Prostate gland (tissue), 2 donors: ENCODE data around the gene CUL2. TPM values are rescaled to one million over a fixed set of nuclear protein-coding genes. Genes with fewer than 3 reads are reported as not detected.

Source experiments
- DNase-seq: peaks from one replicate; pipeline ENCODE4 v3.0.0-alpha.2; 2019; ENCODE audit warnings: low spot score
- H3K27ac ChIP-seq, 2 donors: fragments of 200-600 bp; sonication (generic); 2 replicates each; pipeline ENCODE4 v1.5.1; 2017 to 2019
- H3K27me3 ChIP-seq: fragments of 200-600 bp; sonication (generic); replicated peaks from 2 replicates; pipeline ENCODE4 v1.5.1; 2019; ENCODE audit not compliant: insufficient read depth
- H3K36me3 ChIP-seq, 2 donors: fragments of 200-600 bp; sonication (generic); 1 replicate in 1 of 2; 2 replicates in 1 of 2; pipeline versions ENCODE4 v1.5.1 to v1.8.1; 2017 to 2019
- H3K4me1 ChIP-seq: fragments of 200-600 bp; sonication (generic); replicated peaks from 2 replicates; pipeline ENCODE4 v1.5.1; 2019
- H3K4me3 ChIP-seq, 2 donors: fragments of 200-600 bp; sonication (generic); 2 replicates each; pipeline ENCODE4 v1.5.1; 2017 to 2019
- H3K9me3 ChIP-seq: fragments of 200-600 bp; sonication (generic); 2 replicates; pipeline ENCODE4 v1.5.1; 2017
- POLR2A ChIP-seq: fragments of 450-650 bp; IDR thresholded peaks from one replicate; pipeline ENCODE4 v1.6.1; 2016; ENCODE audit warnings: antibody characterized with exemption, mild to moderate bottlenecking
- POLR2AphosphoS5 ChIP-seq: sonication (generic); formaldehyde crosslinking; IDR thresholded peaks from one replicate; pipeline ENCODE4 v1.6.1; 2017; ENCODE audit warnings: antibody characterized with exemption
- WGBS: methylation state at CpG from one replicate; pipeline ENCODE4 v1.1.5; 2018; 5-methylcytosine and 5-hydroxymethylcytosine counted together
- intact Hi-C: fragments of 100-400 bp; cut with DNase I; formaldehyde crosslinking; loops from one replicate; pipeline ENCODE4 v1.14.2; 2022
- total RNA-seq, 2 donors: library from RNA; depleted of rRNA; stranded (reverse); fragments of >200 nt; gene quantifications; one replicate each; pipeline ENCODE4 v1.1.0, GENCODE V29; 2016
- TF ChIP-seq, protein P1 (sequence below), 4 experiments: fragments of 200-600 bp in 2 of 4; fragments of 450-650 bp in 2 of 4; sonication (generic) in 2 of 4; IDR thresholded peaks; 1 replicate in 3 of 4; 2 replicates in 1 of 4; pipeline ENCODE4 v1.5.1; 2016 to 2019; ENCODE audit warnings: antibody characterized with exemption in 4 of 4, mild to moderate bottlenecking in 2 of 4, moderate library complexity in 2 of 4

The CUL2 gene
- total RNA-seq, 2 donors from 2014 or later, result 15.5 to 15.9 TPM

DNA sequence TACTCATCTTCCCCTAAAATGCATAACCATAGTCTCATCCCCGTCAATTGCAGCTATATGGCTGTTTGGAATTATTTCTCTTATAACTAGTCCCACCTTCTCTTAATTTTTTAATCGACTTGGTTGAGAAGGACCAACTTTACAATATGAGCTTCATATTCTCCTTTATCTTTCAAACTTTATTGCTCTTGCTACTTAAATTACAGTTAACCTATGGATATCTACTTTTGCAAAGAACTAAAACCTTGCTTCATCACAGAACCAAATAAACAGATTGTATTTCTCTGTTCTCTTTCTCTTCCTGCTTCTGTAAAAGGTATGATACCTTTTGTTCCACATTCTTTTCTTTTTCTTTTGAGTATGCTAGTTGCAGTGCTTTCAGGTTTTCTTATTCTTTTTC is 42.6 kb upstream of the CUL2 start:
- H3K9me3 ChIP-seq, result no peaks in the 10 kb centered on the region
- no peaks in the 10 kb centered on the region for H3K27me3 ChIP-seq
- no peak for DNase-seq
- 74% methylated on average over 2 of the region's 2 CpGs for WGBS
- H3K4me3 ChIP-seq, result no peak overlapping the region
- H3K36me3 ChIP-seq, result no peaks in the 10 kb centered on the region
- H3K27ac ChIP-seq, result no peak overlapping the region
- no peaks in the 10 kb centered on the region for H3K4me1 ChIP-seq
- intact Hi-C loops, result no loop called here
- TF ChIP-seq, protein P1, sequence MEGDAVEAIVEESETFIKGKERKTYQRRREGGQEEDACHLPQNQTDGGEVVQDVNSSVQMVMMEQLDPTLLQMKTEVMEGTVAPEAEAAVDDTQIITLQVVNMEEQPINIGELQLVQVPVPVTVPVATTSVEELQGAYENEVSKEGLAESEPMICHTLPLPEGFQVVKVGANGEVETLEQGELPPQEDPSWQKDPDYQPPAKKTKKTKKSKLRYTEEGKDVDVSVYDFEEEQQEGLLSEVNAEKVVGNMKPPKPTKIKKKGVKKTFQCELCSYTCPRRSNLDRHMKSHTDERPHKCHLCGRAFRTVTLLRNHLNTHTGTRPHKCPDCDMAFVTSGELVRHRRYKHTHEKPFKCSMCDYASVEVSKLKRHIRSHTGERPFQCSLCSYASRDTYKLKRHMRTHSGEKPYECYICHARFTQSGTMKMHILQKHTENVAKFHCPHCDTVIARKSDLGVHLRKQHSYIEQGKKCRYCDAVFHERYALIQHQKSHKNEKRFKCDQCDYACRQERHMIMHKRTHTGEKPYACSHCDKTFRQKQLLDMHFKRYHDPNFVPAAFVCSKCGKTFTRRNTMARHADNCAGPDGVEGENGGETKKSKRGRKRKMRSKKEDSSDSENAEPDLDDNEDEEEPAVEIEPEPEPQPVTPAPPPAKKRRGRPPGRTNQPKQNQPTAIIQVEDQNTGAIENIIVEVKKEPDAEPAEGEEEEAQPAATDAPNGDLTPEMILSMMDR (IDR thresholded peaks at IDR 0.05), result no peak
- TF ChIP-seq POLR2A (no peak), POLR2AphosphoS5 (no peak)

DNA sequence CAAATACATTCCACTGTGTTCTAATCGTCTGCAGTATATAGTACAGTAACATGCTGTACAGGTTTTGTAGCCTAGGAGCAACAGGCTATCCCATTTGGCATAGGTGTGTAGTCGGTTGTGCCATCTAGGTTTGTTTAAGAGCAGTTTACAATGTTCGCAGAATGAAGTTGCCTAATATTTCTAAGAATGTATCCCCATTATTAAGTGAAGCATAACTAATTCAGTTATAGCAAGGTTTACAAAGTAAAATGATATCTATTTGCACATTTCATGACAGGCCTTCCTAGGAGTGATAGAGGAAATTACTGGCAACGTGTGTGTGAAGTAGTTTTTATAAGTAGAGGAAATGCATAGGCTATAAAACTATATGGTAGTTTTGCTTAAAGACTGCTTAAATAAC is 40.5 kb upstream of the CUL2 start:
- Histone ChIP-seq H3K9me3 (no peaks in the 10 kb centered on the region), H3K36me3 (no peaks in the 10 kb centered on the region), H3K4me1 (no peaks in the 10 kb centered on the region), H3K27me3 (no peaks in the 10 kb centered on the region), H3K4me3 (no peak overlapping the region), H3K27ac (no peak overlapping the region)
- TF ChIP-seq POLR2A, result no peak
- TF ChIP-seq, protein P1 (IDR thresholded peaks at IDR 0.05), result no peak
- peak; percentile 74 for TF ChIP-seq POLR2AphosphoS5
- intact Hi-C loops, result no loop called here
- peak; percentile 34 for DNase-seq
- 24% methylated on average over 4 of the region's 4 CpGs for WGBS

DNA sequence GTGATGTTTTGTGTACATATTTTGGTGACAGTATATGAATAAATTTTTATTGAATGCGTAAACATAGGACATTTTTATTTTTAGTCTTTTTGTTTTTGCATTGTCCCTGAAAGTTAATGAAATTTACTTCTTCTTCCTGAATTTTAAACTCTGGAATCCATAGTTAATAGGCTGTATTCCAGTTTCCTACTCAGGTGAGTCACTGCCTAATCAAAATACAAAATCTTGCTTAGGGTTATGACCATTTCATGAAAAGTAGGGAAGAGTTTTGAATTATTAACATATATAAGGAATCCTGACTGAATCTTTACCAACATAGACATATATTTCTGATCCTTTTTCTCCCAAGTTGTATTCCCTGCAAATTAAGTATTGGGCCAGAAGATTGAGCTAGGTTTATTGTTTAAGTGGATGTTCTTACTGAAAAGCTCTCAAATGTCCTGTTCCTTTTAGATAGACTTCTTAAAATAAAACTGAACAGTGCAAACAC is 39.1 kb upstream of the CUL2 start:
- H3K36me3 ChIP-seq, result no peaks in the 10 kb centered on the region
- H3K27ac ChIP-seq, result no peak overlapping the region
- DNase-seq, result no peak
- H3K9me3 ChIP-seq, result no peaks in the 10 kb centered on the region
- H3K4me1 ChIP-seq, result no peaks in the 10 kb centered on the region
- no peak overlapping the region for H3K4me3 ChIP-seq
- no peaks in the 10 kb centered on the region for H3K27me3 ChIP-seq
- WGBS, result 98% methylated on average over 1 of the region's 1 CpG
- TF ChIP-seq POLR2A (no peak), POLR2AphosphoS5 (no peak)
- TF ChIP-seq, protein P1 (IDR thresholded peaks at IDR 0.05), result no peak
- intact Hi-C loops, result no loop called here

DNA sequence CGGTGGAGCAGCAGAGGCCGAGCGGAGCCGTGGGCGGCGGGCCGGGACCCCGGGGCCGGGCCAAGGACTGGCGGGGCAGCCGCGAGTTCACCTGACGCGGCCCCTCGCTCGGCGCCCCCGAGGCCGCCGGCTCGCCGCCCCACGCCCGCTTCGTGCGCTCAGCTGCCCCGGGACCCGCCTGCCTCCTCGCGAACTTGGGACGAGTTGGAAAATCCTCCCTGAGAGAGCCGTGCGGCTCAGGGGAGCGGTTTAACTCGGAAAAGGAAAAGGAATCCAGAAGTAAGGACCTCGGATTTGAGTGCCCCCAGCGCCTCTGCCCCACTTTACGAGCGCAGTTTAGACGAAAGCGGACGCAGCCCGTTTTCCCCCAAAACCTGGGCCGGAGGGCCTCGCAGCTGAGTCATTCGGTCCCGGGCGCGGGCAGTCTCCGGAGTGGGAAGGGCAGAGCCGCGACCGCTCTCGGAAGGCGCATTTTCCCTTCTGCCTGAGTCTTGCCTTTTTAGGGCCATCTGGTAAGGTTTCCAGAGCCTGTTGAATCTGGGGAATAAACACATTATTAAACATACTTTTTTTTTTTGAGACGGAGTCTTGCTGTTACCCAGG is 37.2 kb upstream of the CUL2 start:
- Histone ChIP-seq H3K9me3 (no peaks in the 10 kb centered on the region), H3K4me1 (no peaks in the 10 kb centered on the region), H3K4me3 (peak overlapping the region; percentile 64 to 98), H3K27me3 (no peaks in the 10 kb centered on the region), H3K36me3 (no peaks in the 10 kb centered on the region), H3K27ac (peak overlapping the region; percentile 97 to 99)
- 0% methylated on average over 37 of the region's 56 CpGs for WGBS
- peak; percentile 25 for DNase-seq
- no peak for TF ChIP-seq POLR2A
- TF ChIP-seq, protein P1 (IDR thresholded peaks at IDR 0.05), result no peak
- no peak for TF ChIP-seq POLR2AphosphoS5
- intact Hi-C loops, result loop anchor here (2.0 kb wide), 2 partner anchors 69 to 91 kb away; no protein-coding TSS in a partner anchor
